ENCODE results near the gene EXOSC10.

EXOSC10 gene

GRCh38 chr1:11046625-11047365 is 52.9 kb downstream of the EXOSC10 start, which contains the start of gene MASP2:
MASP2 (minus strand) TSS chr1:11047239; CDS start chr1:11047207, 32 bp downstream.
- DNase-seq (ENCODE audit: low read depth) = no peak
- no peak for TF ChIP-seq CTCF (conservative IDR thresholded peaks at IDR 0.05; ENCODE audit: low read length)
- H3K4me3 ChIP-seq (ENCODE audit: low read length) = no peak within 1 kb of the TSS

- no peak for TF ChIP-seq CTCF (conservative IDR thresholded peaks at IDR 0.05; ENCODE audit: low read length)
- DNase-seq (ENCODE audit: low read depth) = no peak
- H3K4me3 ChIP-seq (ENCODE audit: low read length) = no peak overlapping the region
Measured at GRCh38 chr1:11046270-11046566, 53.5 kb downstream of the EXOSC10 start.

- no peak overlapping the region for H3K4me3 ChIP-seq (ENCODE audit: low read length)
Measured at GRCh38 chr1:11045428-11046269, 54.0 kb downstream of the EXOSC10 start.

GRCh38 chr1:11044849-11045427 is 54.7 kb downstream of the EXOSC10 start:
- H3K4me3 ChIP-seq (ENCODE audit: low read length) = no peak overlapping the region
- no peak for TF ChIP-seq CTCF (conservative IDR thresholded peaks at IDR 0.05; ENCODE audit: low read length)
- DNase-seq (ENCODE audit: low read depth) = no peak

More at GRCh38 chr1:11045428-11046269, 54.0 kb downstream of the EXOSC10 start:
- TF ChIP-seq CTCF (conservative IDR thresholded peaks at IDR 0.05; ENCODE audit: low read length) = no peak
- DNase-seq (ENCODE audit: low read depth) = no peak

- TF ChIP-seq CTCF (conservative IDR thresholded peaks at IDR 0.05; ENCODE audit: low read length) = no peak
- no peak for DNase-seq (ENCODE audit: low read depth)
- H3K4me3 ChIP-seq (ENCODE audit: low read length) = no peak overlapping the region
Measured at GRCh38 chr1:11044086-11044848, 55.4 kb downstream of the EXOSC10 start.

- no peak for DNase-seq (ENCODE audit: low read depth)
- no peak overlapping the region for H3K4me3 ChIP-seq (ENCODE audit: low read length)
- no peak for TF ChIP-seq CTCF (conservative IDR thresholded peaks at IDR 0.05; ENCODE audit: low read length)
Measured at GRCh38 chr1:11042995-11043874, 56.4 kb downstream of the EXOSC10 start.
